Measurements from ENCODE around the gene LITAFD.

Gene LITAFD

GRCh38 chr16:8904018-8904430, 21.9 kb downstream of the LITAFD start:
- Mint-ChIP-seq H3K27ac (no peak overlapping the region), H3K36me3 (ENCODE audit: low read depth) (peaks cover 80% of the 10 kb centered on the region), H3K4me1 (no peaks in the 10 kb centered on the region), H3K27me3 (ENCODE audit: low read depth) (no peaks in the 10 kb centered on the region), H3K9me3 (no peaks in the 10 kb centered on the region), H3K4me3 (no peak overlapping the region)
- TF ChIP-seq CTCF (IDR thresholded peaks at IDR 0.05; ENCODE audit: unreplicated experiment in 3 of 3): no peak

GRCh38 chr16:8905168-8905762, 23.1 kb downstream of the LITAFD start:
- no peaks in the 10 kb centered on the region for H3K27me3 Mint-ChIP-seq (ENCODE audit: low read depth)

GRCh38 chr16:8905795-8906591, 23.8 kb downstream of the LITAFD start:
- no peak overlapping the region for H3K4me3 Mint-ChIP-seq
- no peaks in the 10 kb centered on the region for H3K9me3 Mint-ChIP-seq
- H3K36me3 Mint-ChIP-seq (ENCODE audit: low read depth): peaks cover 73% of the 10 kb centered on the region
- no peaks in the 10 kb centered on the region for H3K27me3 Mint-ChIP-seq (ENCODE audit: low read depth)
- no peaks in the 10 kb centered on the region for H3K4me1 Mint-ChIP-seq
- no peak overlapping the region for H3K27ac Mint-ChIP-seq
- TF ChIP-seq CTCF (IDR thresholded peaks at IDR 0.05; ENCODE audit: unreplicated experiment in 3 of 3): no peak

More at GRCh38 chr16:8905168-8905762, 23.1 kb downstream of the LITAFD start:
- H3K36me3 Mint-ChIP-seq (ENCODE audit: low read depth): peaks cover 73% of the 10 kb centered on the region
- peak in 1 of 3 experiments; percentile 41 for TF ChIP-seq CTCF (IDR thresholded peaks at IDR 0.05; ENCODE audit: unreplicated experiment in 3 of 3)
- H3K9me3 Mint-ChIP-seq: no peaks in the 10 kb centered on the region
- no peak overlapping the region for H3K27ac Mint-ChIP-seq
- H3K4me1 Mint-ChIP-seq: no peaks in the 10 kb centered on the region
- H3K4me3 Mint-ChIP-seq: no peak overlapping the region

- no peak for TF ChIP-seq CTCF (IDR thresholded peaks at IDR 0.05; ENCODE audit: unreplicated experiment in 3 of 3)
- no peak overlapping the region for H3K4me3 Mint-ChIP-seq
- H3K9me3 Mint-ChIP-seq: no peaks in the 10 kb centered on the region
- no peaks in the 10 kb centered on the region for H3K4me1 Mint-ChIP-seq
- H3K27ac Mint-ChIP-seq: no peak overlapping the region
- H3K27me3 Mint-ChIP-seq (ENCODE audit: low read depth): no peaks in the 10 kb centered on the region
- H3K36me3 Mint-ChIP-seq (ENCODE audit: low read depth): peaks cover 71% of the 10 kb centered on the region
These were observed 24.9 kb downstream of the LITAFD start for GRCh38 chr16:8907096-8907495.

GRCh38 chr16:8908810-8909468, 26.8 kb downstream of the LITAFD start:
- Mint-ChIP-seq H3K4me1 (no peaks in the 10 kb centered on the region), H3K9me3 (no peaks in the 10 kb centered on the region), H3K36me3 (ENCODE audit: low read depth) (peaks cover 71% of the 10 kb centered on the region), H3K27ac (peak overlapping the region in 1 of 3 experiments; percentile 9), H3K27me3 (ENCODE audit: low read depth) (no peaks in the 10 kb centered on the region), H3K4me3 (no peak overlapping the region)
- TF ChIP-seq CTCF (IDR thresholded peaks at IDR 0.05; ENCODE audit: unreplicated experiment in 3 of 3): no peak

All from nephron (organoid).